GM12878 (cell line): ENCODE data around the gene MYNN. TPM values are rescaled to one million over a fixed set of nuclear protein-coding genes. Genes with fewer than 3 reads are reported as not detected.

Experiments used
- ATAC-seq: fragments of 200-7000 bp; cut with Tn5 transposase; 3 replicates; pipeline ENCODE4 v1.9.1; 2020; ENCODE audit warnings: mild to moderate bottlenecking, moderate library complexity
- BruUV-seq: library from RNA; stranded (reverse); fragments of 400-500 nt; replicated peaks from 2 replicates; lab custom pipeline; 2021; lab: Mats Ljungman, UMichigan
- CTCF ChIA-PET: fragments of 300-600 bp; sonication (Branson Sonifier 250); formaldehyde crosslinking; extraction: SDS; loops from one replicate; lab custom pipeline; 2021; ENCODE audit warnings: inconsistent platforms; lab: Yijun Ruan, JAX
- POLR2A ChIA-PET: fragments of 350-600 bp; formaldehyde crosslinking; extraction: SDS; loops from one replicate; lab custom pipeline; 2021; ENCODE audit warnings: inconsistent platforms; lab: Charles Lee
- RAD21 ChIA-PET: fragments of 300-600 bp; sonication (Branson Sonifier 250); formaldehyde crosslinking; loops from one replicate; lab custom pipeline; 2023; ENCODE audit warnings: antibody characterized with exemption; ENCODE audit not compliant: unreplicated experiment; lab: Charles Lee
- SMC1A ChIA-PET: fragments of 300-600 bp; sonication (Branson Sonifier 250); formaldehyde crosslinking; loops from one replicate; lab custom pipeline; 2023; ENCODE audit not compliant: unreplicated experiment, uncharacterized antibody; lab: Charles Lee
- DNase-seq: peaks from one replicate; pipeline ENCODE4 v3.0.0-alpha.2; 2011; ENCODE audit warnings: low read depth, low spot score
- FAIRE-seq: peaks from 3 replicates; lab custom pipeline; 2011; peaks lifted over from hg19 to GRCh38; lab: Jason Lieb, UNC
- H2AFZ ChIP-seq: 2 replicates; pipeline ENCODE4 v1.6.0; 2011; ENCODE audit warnings: low read depth, low read length, control low read depth; ENCODE audit not compliant: control insufficient read depth
- H3K27ac ChIP-seq: 2 replicates; pipeline ENCODE4 v1.5.1; 2011; ENCODE audit warnings: control low read depth; ENCODE audit not compliant: control insufficient read depth, insufficient read depth
- H3K27me3 ChIP-seq, 2 experiments: replicated peaks in 1 of 2; 2 replicates each; pipeline versions ENCODE4 v1.6.0 to v1.6.1; 2011; ENCODE audit warnings: low read length in 1 of 2; ENCODE audit not compliant: control insufficient read depth in 2 of 2, insufficient read depth in 2 of 2
- H3K36me3 ChIP-seq, 2 experiments: 2 replicates each; pipeline ENCODE4 v1.5.1; 2011; ENCODE audit warnings: low read length in 1 of 2; ENCODE audit not compliant: control insufficient read depth in 2 of 2, insufficient read depth in 2 of 2
- H3K4me1 ChIP-seq: 2 replicates; pipeline ENCODE4 v1.6.1; 2011; ENCODE audit warnings: mild to moderate bottlenecking, low read length, moderate library complexity, mixed read lengths; ENCODE audit not compliant: control insufficient read depth, insufficient read depth
- H3K4me2 ChIP-seq: 2 replicates; pipeline ENCODE4 v1.6.0; 2011; ENCODE audit warnings: control low read depth; ENCODE audit not compliant: control insufficient read depth, insufficient read depth
- H3K4me3 ChIP-seq: fragments of 200-600 bp; sonication (generic); 2 replicates; pipeline ENCODE4 v1.5.1; 2016
- H3K79me2 ChIP-seq: 2 replicates; pipeline ENCODE4 v1.6.0; 2011; ENCODE audit warnings: low read length; ENCODE audit not compliant: control insufficient read depth, insufficient read depth
- H3K9ac ChIP-seq: 2 replicates; pipeline ENCODE4 v1.8.0; 2011; ENCODE audit warnings: low read length, control low read depth, mixed read lengths; ENCODE audit not compliant: control insufficient read depth, insufficient read depth
- H3K9me3 ChIP-seq: replicated peaks from 3 replicates; pipeline ENCODE4 v1.5.1; 2011; ENCODE audit warnings: mild to moderate bottlenecking, low read length; ENCODE audit not compliant: control insufficient read depth, insufficient read depth
- H4K20me1 ChIP-seq: 2 replicates; pipeline ENCODE4 v1.6.0; 2011; ENCODE audit not compliant: control insufficient read depth, insufficient read depth
- CREM ChIP-seq: IDR thresholded peaks from 2 replicates; pipeline ENCODE4 v1.6.1; 2014; ENCODE audit warnings: antibody characterized with exemption, low read depth
- FOXM1 ChIP-seq: IDR thresholded peaks from 2 replicates; pipeline ENCODE4 v1.6.1; 2012; ENCODE audit warnings: low read depth, mild to moderate bottlenecking, inconsistent platforms, low read length, moderate library complexity
- GATAD2B ChIP-seq: fragments of 450-650 bp; conservative IDR thresholded peaks from 2 replicates; pipeline ENCODE4 v1.6.1; 2017; ENCODE audit warnings: low read depth, mild to moderate bottlenecking, moderate library complexity
- JUNB ChIP-seq: IDR thresholded peaks from 2 replicates; pipeline ENCODE4 v1.6.1; 2016; ENCODE audit warnings: antibody characterized with exemption, mild to moderate bottlenecking
- MXI1 ChIP-seq: fragments of 150-350 bp; IDR thresholded peaks from 2 replicates; pipeline ENCODE4 v1.6.1; 2011; ENCODE audit warnings: low read depth, mild to moderate bottlenecking, inconsistent platforms, low read length, improper control_type of control experiment
- POLR2AphosphoS5 ChIP-seq: IDR thresholded peaks from 2 replicates; pipeline ENCODE4 v1.6.1; 2011; ENCODE audit warnings: mild to moderate bottlenecking, low read length, inconsistent platforms
- RELA ChIP-seq: fragments of 450-650 bp; IDR thresholded peaks from 2 replicates; pipeline ENCODE4 v1.8.0; 2014; ENCODE audit warnings: borderline replicate concordance; ENCODE audit not compliant: partially characterized antibody
- SPI1 ChIP-seq: IDR thresholded peaks from 2 replicates; pipeline ENCODE4 v1.6.1; 2011; ENCODE audit warnings: low read depth, mild to moderate bottlenecking, low read length, moderate library complexity, borderline replicate concordance; ENCODE audit not compliant: insufficient read depth
- TBL1XR1 ChIP-seq: IDR thresholded peaks from 2 replicates; pipeline ENCODE4 v1.6.1; 2012; ENCODE audit warnings: low read depth, low read length, improper control_type of control experiment
- ZNF274 ChIP-seq: IDR thresholded peaks from one replicate; pipeline ENCODE4 v1.8.0; 2011; ENCODE audit not compliant: insufficient read length, insufficient read depth
- WGBS: methylation state at CpG from one replicate; pipeline ENCODE4 v1.1.6; 2016; ENCODE audit warnings: low lambda C conversion rate; ENCODE audit not compliant: insufficient replicate concordance, insufficient coverage; ENCODE audit errors: missing lambda C conversion rate; 5-methylcytosine and 5-hydroxymethylcytosine counted together
- in situ Hi-C: fragments of 300-500 bp; cut with MboI; formaldehyde crosslinking; loops from 9 replicates; pipeline ENCODE4 v1.14.3; 2018; ENCODE audit warnings: mixed read lengths
- intact Hi-C: fragments of 100-400 bp; cut with micrococcal nuclease; formaldehyde crosslinking; loops from one replicate; pipeline ENCODE4 v1.14.2; 2022; ENCODE audit not compliant: unreplicated experiment
- polyA plus RNA-seq, 11 experiments: library from polyadenylated mRNA; depleted of rRNA in 4 of 11; unstranded in 6 of 11; stranded (reverse) in 5 of 11; fragments of >200 nt; fragmentation: Nextera tagmentation in 4 of 11; fragmentation: Illumina TruSeq in 1 of 11; extraction: Ambion mirVana in 4 of 11; extraction: Trizol in 1 of 11; gene quantifications; 1 replicate in 1 of 11; 2 replicates in 10 of 11; pipeline versions ENCODE4 v1.2.1 to v1.2.3, GENCODE V29; 2011 to 2016; ENCODE audit warnings: inconsistent platforms in 2 of 11, missing spikeins in 2 of 11, low read depth in 1 of 11
- total RNA-seq, 4 experiments: library from RNA; depleted of rRNA in 3 of 4; stranded (reverse); fragments of >200 nt in 3 of 4; fragmentation: Illumina TruSeq in 1 of 4; extraction: Trizol in 1 of 4; gene quantifications; 2 replicates each; pipeline versions ENCODE4 v1.2.1 to v1.2.3, GENCODE V29; 2013 to 2021
- TF ChIP-seq, protein P1 (sequence below): fragments of 450-650 bp; IDR thresholded peaks from 2 replicates; pipeline ENCODE4 v1.6.1; 2016; ENCODE audit warnings: mild to moderate bottlenecking
- TF ChIP-seq, protein P2 (sequence below): fragments of 450-650 bp; IDR thresholded peaks from 2 replicates; pipeline ENCODE4 v1.6.1; 2017; ENCODE audit warnings: low read depth, mild to moderate bottlenecking, moderate library complexity

Gene MYNN
- total and polyA plus RNA-seq, 10 of the 15 experiments (the other 5 are each of a cell fraction or from before 2014, with no cell fraction given), result 8.8 to 20.5 (median 15.8) TPM

DNA sequence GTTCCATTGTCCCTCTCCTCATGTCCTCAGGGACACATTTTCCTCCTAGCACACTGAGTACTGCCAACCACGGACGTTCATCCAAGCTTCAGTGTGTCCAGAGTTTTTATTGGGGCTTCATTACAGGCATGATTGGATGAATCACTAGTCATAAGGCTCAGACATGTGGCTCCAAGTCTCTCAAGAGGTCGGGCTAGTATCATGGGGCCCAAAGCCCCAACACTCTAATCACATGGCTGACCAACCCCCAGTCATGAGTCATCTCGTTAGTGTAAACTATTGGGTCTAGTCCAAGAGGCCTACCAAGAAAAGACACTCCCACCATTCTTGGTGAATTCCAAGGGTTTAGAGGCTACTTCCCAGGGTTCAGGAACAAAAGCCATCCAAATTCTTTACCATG lies 12.7 kb upstream of the MYNN start:
- no peak overlapping the region for H3K4me3 ChIP-seq
- DNase-seq, result no peak
- SMC1A ChIA-PET, result interaction anchor here (0.6 to 1.7 kb wide), 3 partner anchors 16 to 295 kb away, joined by 3 read pairs; no protein-coding TSS in a partner anchor
- no peaks in the 10 kb centered on the region for H3K79me2 ChIP-seq
- CTCF ChIA-PET, result interaction anchor here (0.7 to 2.5 kb wide), 7 partner anchors 13 to 650 kb away, joined by 3 to 12 read pairs (median 5); partner anchors contain the start of genes MYNN and SEC62
- POLR2A ChIA-PET, result no interaction called here
- 59% methylated on average over 4 of the region's 4 CpGs for WGBS
- in situ Hi-C loops, result no loop called here
- no peaks in the 10 kb centered on the region for H4K20me1 ChIP-seq
- RAD21 ChIA-PET, result interaction anchor here (0.9 kb wide), 1 partner anchor 100 kb away, joined by 4 read pairs; no protein-coding TSS in a partner anchor
- no peak overlapping the region for H2AFZ ChIP-seq
- no peak overlapping the region for H3K9ac ChIP-seq
- 0 out of 2 replicates have a peak, but pooled peaks cover 3% of the 10 kb centered on the region for H3K4me1 ChIP-seq
- FAIRE-seq, result no peak
- intact Hi-C loops, result loop anchor here (5.0 kb wide), 4 partner anchors 207 to 422 kb away; partner anchors contain the start of genes GPR160, PHC3 and SEC62
- H3K36me3 ChIP-seq, result no peaks in the 10 kb centered on the region
- H3K9me3 ChIP-seq, result no peaks in the 10 kb centered on the region; the same call in 2 of the 3 replicates
- H3K27ac ChIP-seq, result no peak overlapping the region
- H3K27me3 ChIP-seq, result no peaks in the 10 kb centered on the region
- no peak overlapping the region for H3K4me2 ChIP-seq
- peak; percentile 39; the same call in 1 of the 2 replicates for TF ChIP-seq JUNB
- no peak for TF ChIP-seq TBL1XR1
- ATAC-seq, result no peak
- BruUV-seq, result no TSS peak

DNA sequence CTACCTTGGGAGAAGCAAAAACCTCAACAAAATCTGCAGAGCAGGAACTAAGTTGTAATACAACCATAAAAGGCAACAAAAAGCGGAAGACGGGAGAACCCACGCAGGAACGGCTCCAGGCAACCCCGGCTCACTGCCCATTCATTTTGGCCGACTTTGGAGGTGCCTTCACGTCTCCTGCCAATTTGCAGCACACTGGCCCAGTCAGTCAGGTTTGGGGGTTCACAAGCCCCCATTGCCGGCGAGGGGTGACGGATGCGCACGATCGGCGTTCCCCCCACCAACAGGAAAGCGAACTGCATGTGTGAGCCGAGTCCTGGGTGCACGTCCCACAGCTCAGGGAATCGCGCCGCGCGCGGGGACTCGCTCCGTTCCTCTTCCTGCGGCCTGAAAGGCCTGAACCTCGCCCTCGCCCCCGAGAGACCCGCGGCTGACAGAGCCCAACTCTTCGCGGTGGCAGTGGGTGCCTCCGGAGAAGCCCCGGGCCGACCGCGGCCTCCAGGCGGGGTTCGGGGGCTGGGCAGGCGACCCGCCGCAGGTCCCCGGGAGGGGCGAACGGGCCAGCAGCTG lies 8.8 kb upstream of the MYNN start:
- intact Hi-C loops, result loop anchor here (5.0 kb wide), 4 partner anchors 203 to 418 kb away; partner anchors contain the start of genes GPR160, PHC3 and SEC62
- WGBS, result under 1% methylated on average over 43 of the region's 46 CpGs
- TSS peak; percentile 99 for BruUV-seq
- TF ChIP-seq RELA (peak; percentile 47), MXI1 (0 out of 2 replicates have a peak, but pooled peaks have one; percentile 41), FOXM1 (no peak; the same call in 1 of the 2 replicates), SPI1 (peak; percentile 70; the same call in 1 of the 2 replicates), POLR2AphosphoS5 (peak; percentile 78; the same call in 1 of the 2 replicates), GATAD2B (peak; percentile 73), ZNF274 (no peak), CREM (0 out of 2 replicates have a peak, but pooled peaks have one; percentile 9)
- TF ChIP-seq, protein P1, sequence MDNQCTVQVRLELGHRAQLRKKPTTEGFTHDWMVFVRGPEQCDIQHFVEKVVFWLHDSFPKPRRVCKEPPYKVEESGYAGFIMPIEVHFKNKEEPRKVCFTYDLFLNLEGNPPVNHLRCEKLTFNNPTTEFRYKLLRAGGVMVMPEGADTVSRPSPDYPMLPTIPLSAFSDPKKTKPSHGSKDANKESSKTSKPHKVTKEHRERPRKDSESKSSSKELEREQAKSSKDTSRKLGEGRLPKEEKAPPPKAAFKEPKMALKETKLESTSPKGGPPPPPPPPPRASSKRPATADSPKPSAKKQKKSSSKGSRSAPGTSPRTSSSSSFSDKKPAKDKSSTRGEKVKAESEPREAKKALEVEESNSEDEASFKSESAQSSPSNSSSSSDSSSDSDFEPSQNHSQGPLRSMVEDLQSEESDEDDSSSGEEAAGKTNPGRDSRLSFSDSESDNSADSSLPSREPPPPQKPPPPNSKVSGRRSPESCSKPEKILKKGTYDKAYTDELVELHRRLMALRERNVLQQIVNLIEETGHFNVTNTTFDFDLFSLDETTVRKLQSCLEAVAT, result peak; percentile 54; the same call in 1 of the 2 replicates
- TF ChIP-seq, protein P2, sequence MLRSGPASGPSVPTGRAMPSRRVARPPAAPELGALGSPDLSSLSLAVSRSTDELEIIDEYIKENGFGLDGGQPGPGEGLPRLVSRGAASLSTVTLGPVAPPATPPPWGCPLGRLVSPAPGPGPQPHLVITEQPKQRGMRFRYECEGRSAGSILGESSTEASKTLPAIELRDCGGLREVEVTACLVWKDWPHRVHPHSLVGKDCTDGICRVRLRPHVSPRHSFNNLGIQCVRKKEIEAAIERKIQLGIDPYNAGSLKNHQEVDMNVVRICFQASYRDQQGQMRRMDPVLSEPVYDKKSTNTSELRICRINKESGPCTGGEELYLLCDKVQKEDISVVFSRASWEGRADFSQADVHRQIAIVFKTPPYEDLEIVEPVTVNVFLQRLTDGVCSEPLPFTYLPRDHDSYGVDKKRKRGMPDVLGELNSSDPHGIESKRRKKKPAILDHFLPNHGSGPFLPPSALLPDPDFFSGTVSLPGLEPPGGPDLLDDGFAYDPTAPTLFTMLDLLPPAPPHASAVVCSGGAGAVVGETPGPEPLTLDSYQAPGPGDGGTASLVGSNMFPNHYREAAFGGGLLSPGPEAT, result no peak

More for the DNA sequence above, 8.8 kb upstream of the MYNN start:
- Histone ChIP-seq H2AFZ (peak overlapping the region; percentile 78), H3K9me3 (no peaks in the 10 kb centered on the region; the same call in 2 of the 3 replicates), H3K4me3 (peak overlapping the region; percentile 68), H3K27me3 (no peaks in the 10 kb centered on the region), H3K4me2 (peak overlapping the region; percentile 90), H3K79me2 (no peaks in the 10 kb centered on the region), H4K20me1 (no peaks in the 10 kb centered on the region), H3K4me1 (0 out of 2 replicates have a peak, but pooled peaks cover 1% of the 10 kb centered on the region), H3K27ac (peak overlapping the region; percentile 71), H3K36me3 (no peaks in the 10 kb centered on the region), H3K9ac (peak overlapping the region; percentile 76)
- RAD21 ChIA-PET, result interaction anchor here (0.7 to 2.1 kb wide), 3 partner anchors 8 to 649 kb away, joined by 3 to 5 read pairs (median 4); no protein-coding TSS in a partner anchor
- POLR2A ChIA-PET, result interaction anchor here (1.0 to 1.2 kb wide), 2 partner anchors 8 to 459 kb away, joined by 3 read pairs; no protein-coding TSS in a partner anchor
- DNase-seq (peak; percentile 41), FAIRE-seq (peak; percentile 62), ATAC-seq (peak; percentile 74)
- CTCF ChIA-PET, result interaction anchor here (1.7 to 2.7 kb wide), 5 partner anchors 8 to 649 kb away, joined by 3 to 27 read pairs (median 8); no protein-coding TSS in a partner anchor
- SMC1A ChIA-PET, result interaction anchor here (0.9 to 2.8 kb wide), 7 partner anchors 9 to 179 kb away, joined by 3 to 10 read pairs (median 4); partner anchors contain the start of genes LRRC34 and LRRIQ4
- in situ Hi-C loops, result no loop called here
